ENCODE data around the gene HEG1. TPM values are rescaled to one million over a fixed set of nuclear protein-coding genes. Genes with fewer than 3 reads are reported as not detected.

Gene HEG1
- total RNA-seq, 4 donors from 2014 or later: 9.8 to 27.1 (median 17.6) TPM

GRCh38 chr3:125061646-125062045, 5.8 kb upstream of the HEG1 start:
- peak overlapping the region in 1 of 4 donors; percentile 9 for H3K4me3 ChIP-seq
- in situ Hi-C loops (cut with MboI; ENCODE audit: low sequenced_read_pairs in 4 of 4) (no loop called here), intact Hi-C loops (cut with DNase I; ENCODE audit: low total_unique reads) (loop anchor here (1.0 to 5.0 kb wide), 2 partner anchors 18 to 66 kb away; no protein-coding TSS in a partner anchor)
- TF ChIP-seq POLR2A (IDR thresholded peaks at IDR 0.05): no peak
- TF ChIP-seq CTCF (IDR thresholded peaks at IDR 0.05 in 4 of 5, conservative IDR thresholded peaks at IDR 0.05 in 1 of 5): no peak
- peak in 1 of 2 donors; percentile 14 for ATAC-seq
- no peak for DNase-seq
- peaks cover 37 to 50% of the 10 kb centered on the region in 2 donors for H3K4me1 ChIP-seq
- H3K27ac ChIP-seq: peak overlapping the region; percentile 78 to 85 (median 79)
- H3K36me3 ChIP-seq: no peaks in the 10 kb centered on the region
- no peaks in the 10 kb centered on the region for H3K27me3 ChIP-seq
- no peaks in the 10 kb centered on the region for H3K9me3 ChIP-seq

GRCh38 chr3:125061170-125061569, 5.4 kb upstream of the HEG1 start:
- DNase-seq: peak; percentile 68 to 85
- Histone ChIP-seq H3K36me3 (no peaks in the 10 kb centered on the region), H3K27me3 (no peaks in the 10 kb centered on the region), H3K4me3 (peak overlapping the region in 1 of 4 donors; percentile 9), H3K4me1 (peaks cover 41 to 53% of the 10 kb centered on the region in 2 donors), H3K9me3 (no peaks in the 10 kb centered on the region), H3K27ac (peak overlapping the region; percentile 78 to 85 (median 79))
- peak; percentile 94 for ATAC-seq
- intact Hi-C loops (cut with DNase I; ENCODE audit: low total_unique reads) (loop anchor here (1.0 to 5.0 kb wide), 2 partner anchors 18 to 66 kb away; no protein-coding TSS in a partner anchor), in situ Hi-C loops (cut with MboI; ENCODE audit: low sequenced_read_pairs in 4 of 4) (no loop called here)
- no peak for TF ChIP-seq CTCF (IDR thresholded peaks at IDR 0.05 in 4 of 5, conservative IDR thresholded peaks at IDR 0.05 in 1 of 5)
- TF ChIP-seq POLR2A (IDR thresholded peaks at IDR 0.05): peak; percentile 33 to 63

GRCh38 chr3:125059488-125060245, 3.9 kb upstream of the HEG1 start:
- Histone ChIP-seq H3K36me3 (no peaks in the 10 kb centered on the region), H3K4me1 (peaks cover 42 to 53% of the 10 kb centered on the region in 2 donors), H3K9me3 (no peaks in the 10 kb centered on the region), H3K27me3 (no peaks in the 10 kb centered on the region), H3K27ac (no peak overlapping the region), H3K4me3 (no peak overlapping the region)
- TF ChIP-seq POLR2A (IDR thresholded peaks at IDR 0.05) (no peak), CTCF (IDR thresholded peaks at IDR 0.05 in 4 of 5, conservative IDR thresholded peaks at IDR 0.05 in 1 of 5) (no peak)
- in situ Hi-C loops (cut with MboI; ENCODE audit: low sequenced_read_pairs in 4 of 4): no loop called here
- ATAC-seq (no peak), DNase-seq (no peak)
- intact Hi-C loops (cut with DNase I; ENCODE audit: low total_unique reads): loop anchor here (5.0 to 10.0 kb wide), 2 partner anchors 68 to 315 kb away; partner anchors contain the start of gene ZNF148

GRCh38 chr3:125058959-125059358, 3.2 kb upstream of the HEG1 start:
- intact Hi-C loops (cut with DNase I; ENCODE audit: low total_unique reads): loop anchor here (10.0 kb wide), 1 partner anchor 316 kb away; the partner anchor contains the start of gene ZNF148
- ATAC-seq (no peak), DNase-seq (no peak)
- Histone ChIP-seq H3K36me3 (no peaks in the 10 kb centered on the region), H3K4me1 (peaks cover 45 to 57% of the 10 kb centered on the region in 2 donors), H3K27me3 (no peaks in the 10 kb centered on the region), H3K4me3 (no peak overlapping the region), H3K27ac (no peak overlapping the region), H3K9me3 (no peaks in the 10 kb centered on the region)
- TF ChIP-seq CTCF (IDR thresholded peaks at IDR 0.05 in 4 of 5, conservative IDR thresholded peaks at IDR 0.05 in 1 of 5) (no peak), POLR2A (IDR thresholded peaks at IDR 0.05) (no peak)
- in situ Hi-C loops (cut with MboI; ENCODE audit: low sequenced_read_pairs in 4 of 4): no loop called here

Data from gastrocnemius medialis (tissue), 4 donors.